Stimulated activated effector memory CD8-positive, alpha-beta T cell treated with anti-CD3 and anti-CD28 coated beads, Interleukin-12 subunit alpha, Interleukin-12 subunit beta, amount 100 ng/mL, for 72 hours (primary cell): ENCODE data around the gene B4GALNT4.
"Not testable (repeated sequence)": the region's sequence is repeated elsewhere in the genome, so short reads cannot be mapped to it uniquely, and the experiment has no call there.

ENCODE experiments used
- ATAC-seq: fragments of 150-1000 bp; cut with Tn5 transposase; 2 replicates; pipeline ENCODE4 v1.10.0; 2021
- DNase-seq, 2 donors: peaks; one replicate each; pipeline ENCODE4 v3.0.0; 2021 to 2022; ENCODE audit warnings: low spot score in 2 of 2
- H3K27ac Mint-ChIP-seq: one replicate; pipeline ENCODE4 v1.8.0; 2022; ENCODE audit warnings: mild to moderate bottlenecking, mixed read lengths
- H3K36me3 Mint-ChIP-seq: one replicate; pipeline ENCODE4 v1.8.0; 2022; ENCODE audit warnings: mild to moderate bottlenecking, mixed read lengths
- H3K4me1 Mint-ChIP-seq: one replicate; pipeline ENCODE4 v1.8.0; 2022; ENCODE audit warnings: mixed read lengths
- H3K4me3 Mint-ChIP-seq: one replicate; pipeline ENCODE4 v1.8.0; 2022; ENCODE audit warnings: mild to moderate bottlenecking, mixed read lengths
- H3K9me3 Mint-ChIP-seq: one replicate; pipeline ENCODE4 v1.8.0; 2022; ENCODE audit warnings: mixed read lengths

The B4GALNT4 gene

GRCh38 chr11:389369-389768, 20.1 kb downstream of the B4GALNT4 start:
- not testable (repeated sequence) for H3K9me3 Mint-ChIP-seq, DNase-seq, ATAC-seq, H3K4me3 Mint-ChIP-seq, H3K27ac Mint-ChIP-seq, H3K36me3 Mint-ChIP-seq
- H3K4me1 Mint-ChIP-seq = peaks cover 17% of the 10 kb centered on the region

GRCh38 chr11:390175-390574, 20.9 kb downstream of the B4GALNT4 start:
- DNase-seq (no peak), ATAC-seq (no peak)
- Mint-ChIP-seq H3K4me1 (peaks cover 22% of the 10 kb centered on the region), H3K27ac (no peak overlapping the region), H3K36me3 (peaks cover 5% of the 10 kb centered on the region), H3K9me3 (peaks cover 4% of the 10 kb centered on the region), H3K4me3 (no peak overlapping the region)

GRCh38 chr11:391117-392017, 22.1 kb downstream of the B4GALNT4 start:
- ATAC-seq = no peak
- no peak for DNase-seq
- Mint-ChIP-seq H3K27ac (no peak overlapping the region), H3K9me3 (peaks cover 4% of the 10 kb centered on the region), H3K4me1 (peaks cover 27% of the 10 kb centered on the region), H3K36me3 (peaks cover 5% of the 10 kb centered on the region), H3K4me3 (no peak overlapping the region)

GRCh38 chr11:392102-392777, 22.9 kb downstream of the B4GALNT4 start:
- H3K4me3 Mint-ChIP-seq = no peak overlapping the region
- H3K36me3 Mint-ChIP-seq = peaks cover 5% of the 10 kb centered on the region
- peaks cover under 1% of the 10 kb centered on the region for H3K9me3 Mint-ChIP-seq
- H3K4me1 Mint-ChIP-seq = peaks cover 23% of the 10 kb centered on the region
- no peak overlapping the region for H3K27ac Mint-ChIP-seq
- ATAC-seq (no peak), DNase-seq (no peak)

- Mint-ChIP-seq H3K27ac (no peak overlapping the region), H3K4me1 (peaks cover 12% of the 10 kb centered on the region), H3K36me3 (peaks cover 5% of the 10 kb centered on the region), H3K4me3 (no peak overlapping the region), H3K9me3 (no peaks in the 10 kb centered on the region)
- DNase-seq = no peak
- ATAC-seq = peak; percentile 46
These were observed 24.1 kb downstream of the B4GALNT4 start for GRCh38 chr11:393219-394033.

- no peaks in the 10 kb centered on the region for H3K9me3 Mint-ChIP-seq
- H3K27ac Mint-ChIP-seq = peak within 1 kb of the TSS; percentile 75
- DNase-seq (no peak), ATAC-seq (peak; percentile 57)
- H3K4me3 Mint-ChIP-seq = no peak within 1 kb of the TSS
- peaks cover 12% of the 10 kb centered on the region for H3K36me3 Mint-ChIP-seq
- H3K4me1 Mint-ChIP-seq = peaks cover 17% of the 10 kb centered on the region
These were observed 24.9 kb downstream of the B4GALNT4 start, which contains the start of gene PKP3 for GRCh38 chr11:394034-394857. TSS of gene PKP3 (plus strand) at chr11:394209. CDS start at chr11:394293, 84 bp downstream.

- H3K4me1 Mint-ChIP-seq = peaks cover 17% of the 10 kb centered on the region
- H3K9me3 Mint-ChIP-seq = no peaks in the 10 kb centered on the region
- DNase-seq (no peak), ATAC-seq (no peak)
- H3K4me3 Mint-ChIP-seq = no peak overlapping the region
- peaks cover 18% of the 10 kb centered on the region for H3K36me3 Mint-ChIP-seq
- peak overlapping the region; percentile 75 for H3K27ac Mint-ChIP-seq
These were observed 25.8 kb downstream of the B4GALNT4 start for GRCh38 chr11:394858-395655.

GRCh38 chr11:395866-396265, 26.6 kb downstream of the B4GALNT4 start:
- Mint-ChIP-seq H3K27ac (no peak overlapping the region), H3K36me3 (peaks cover 19% of the 10 kb centered on the region), H3K4me1 (peaks cover 17% of the 10 kb centered on the region), H3K4me3 (peak overlapping the region; percentile 45), H3K9me3 (no peaks in the 10 kb centered on the region)
- DNase-seq = no peak
- ATAC-seq = no peak

GRCh38 chr11:396511-396947, 27.2 kb downstream of the B4GALNT4 start:
- no peaks in the 10 kb centered on the region for H3K9me3 Mint-ChIP-seq
- peaks cover 17% of the 10 kb centered on the region for H3K4me1 Mint-ChIP-seq
- peak overlapping the region; percentile 45 for H3K4me3 Mint-ChIP-seq
- H3K36me3 Mint-ChIP-seq = peaks cover 19% of the 10 kb centered on the region
- no peak overlapping the region for H3K27ac Mint-ChIP-seq
- DNase-seq = no peak
- ATAC-seq = peak; percentile 57

- peaks cover 19% of the 10 kb centered on the region for H3K36me3 Mint-ChIP-seq
- no peaks in the 10 kb centered on the region for H3K9me3 Mint-ChIP-seq
- ATAC-seq = peak; percentile 79
- H3K4me1 Mint-ChIP-seq = peaks cover 17% of the 10 kb centered on the region
- peak overlapping the region; percentile 45 for H3K4me3 Mint-ChIP-seq
- peak in 1 of 2 donors; percentile 60 for DNase-seq
- no peak overlapping the region for H3K27ac Mint-ChIP-seq
These were observed 27.7 kb downstream of the B4GALNT4 start for GRCh38 chr11:396948-397548.

GRCh38 chr11:398826-399225, 29.5 kb downstream of the B4GALNT4 start:
- peaks cover 19% of the 10 kb centered on the region for H3K36me3 Mint-ChIP-seq
- H3K4me3 Mint-ChIP-seq = no peak overlapping the region
- no peaks in the 10 kb centered on the region for H3K9me3 Mint-ChIP-seq
- DNase-seq (no peak), ATAC-seq (peak; percentile 31)
- H3K4me1 Mint-ChIP-seq = peaks cover 17% of the 10 kb centered on the region
- H3K27ac Mint-ChIP-seq = peak overlapping the region; percentile 81

GRCh38 chr11:399731-400211, 30.5 kb downstream of the B4GALNT4 start:
- Mint-ChIP-seq H3K36me3 (peaks cover 19% of the 10 kb centered on the region), H3K27ac (no peak overlapping the region), H3K9me3 (no peaks in the 10 kb centered on the region), H3K4me1 (peaks cover 14% of the 10 kb centered on the region), H3K4me3 (no peak overlapping the region)
- DNase-seq = no peak
- ATAC-seq = peak; percentile 50

- H3K4me1 Mint-ChIP-seq = peaks cover 15% of the 10 kb centered on the region
- H3K4me3 Mint-ChIP-seq = no peak overlapping the region
- no peaks in the 10 kb centered on the region for H3K9me3 Mint-ChIP-seq
- ATAC-seq (no peak), DNase-seq (no peak)
- peaks cover 22% of the 10 kb centered on the region for H3K36me3 Mint-ChIP-seq
- H3K27ac Mint-ChIP-seq = no peak overlapping the region
These were observed 31.0 kb downstream of the B4GALNT4 start for GRCh38 chr11:400241-400689.
